GM18867 (cell line): ENCODE data around the gene SCMH1.

Experiments used
- ATAC-seq: cut with Tn5 transposase; IDR thresholded peaks from one replicate; pipeline ENCODE4 v1.9.1; 2021; ENCODE audit warnings: mild to moderate bottlenecking, moderate library complexity; ENCODE audit not compliant: unreplicated experiment

The SCMH1 gene

DNA sequence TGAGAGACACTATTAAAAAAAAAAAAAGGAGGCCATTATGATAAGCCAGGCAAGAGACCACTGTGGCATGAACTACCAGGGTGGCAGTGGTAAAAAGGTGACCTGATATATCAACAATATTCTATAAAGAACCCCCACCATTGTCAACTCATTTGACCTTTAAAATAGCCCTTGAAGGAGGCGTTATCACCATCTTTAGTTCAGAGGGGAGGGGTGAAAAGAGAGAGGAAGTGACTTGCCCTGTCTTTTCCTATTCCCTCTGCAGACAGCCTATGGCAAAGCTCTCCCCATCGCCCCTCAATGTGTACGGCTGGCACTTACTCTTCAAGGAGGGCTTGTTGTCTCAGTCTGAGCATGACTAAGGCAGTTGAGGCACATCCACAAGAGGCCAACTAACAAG is 208.8 kb downstream of the SCMH1 start:
- ATAC-seq: no peak

DNA sequence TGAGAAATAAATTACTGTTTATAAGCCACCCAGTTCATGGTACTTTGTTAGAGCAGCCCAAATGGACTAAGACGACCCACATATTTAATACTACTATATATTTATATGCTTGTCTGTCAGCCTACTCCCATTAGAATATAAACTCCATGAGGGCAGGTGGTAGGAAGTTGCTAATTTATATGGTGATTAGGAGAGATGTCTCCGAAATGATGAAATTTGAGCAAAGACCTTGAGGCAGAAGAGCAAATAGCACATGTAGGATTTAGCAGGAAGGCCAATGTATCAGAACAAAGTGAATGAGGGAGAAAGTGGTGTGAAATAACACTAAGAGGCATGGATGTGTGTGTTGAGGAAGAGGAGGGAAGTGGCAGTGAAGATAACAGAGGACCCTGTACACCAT is 210.0 kb downstream of the SCMH1 start:
- no peak for ATAC-seq

DNA sequence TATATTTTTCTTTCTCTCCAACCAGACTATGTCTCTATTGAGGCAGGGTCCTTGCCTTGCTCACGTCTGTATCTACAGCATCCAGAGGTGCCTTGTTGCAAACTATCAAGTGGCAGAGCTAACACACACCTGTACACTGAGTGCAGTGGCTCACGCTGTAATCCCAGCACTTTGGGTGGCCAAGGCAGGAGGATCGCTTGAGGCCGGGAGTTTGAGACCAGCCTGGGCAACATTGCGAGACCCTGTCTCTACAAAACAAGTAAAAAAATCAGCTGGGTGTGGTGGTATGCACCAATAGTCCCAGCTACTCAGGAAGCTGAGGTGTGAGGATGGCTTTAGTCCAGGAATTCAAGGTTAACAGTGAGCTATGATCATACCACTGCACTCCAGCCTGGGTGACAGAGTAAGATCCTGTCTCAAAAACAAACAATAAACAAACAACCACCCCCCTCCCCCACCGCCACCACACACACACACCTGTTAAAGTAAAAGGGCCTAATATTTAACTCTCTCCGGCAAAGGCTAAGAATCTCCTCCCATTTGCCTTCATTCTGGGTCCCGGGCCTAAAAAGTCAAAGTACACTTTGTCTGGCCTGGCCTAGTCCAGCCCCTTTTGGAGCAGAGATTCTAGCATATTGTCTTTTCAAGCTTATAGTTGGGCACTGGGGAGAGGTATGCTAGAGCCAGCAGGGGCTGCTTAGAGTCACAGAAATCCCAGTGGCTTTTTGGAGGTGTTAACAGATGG is 211.1 kb downstream of the SCMH1 start:
- no peak for ATAC-seq

DNA sequence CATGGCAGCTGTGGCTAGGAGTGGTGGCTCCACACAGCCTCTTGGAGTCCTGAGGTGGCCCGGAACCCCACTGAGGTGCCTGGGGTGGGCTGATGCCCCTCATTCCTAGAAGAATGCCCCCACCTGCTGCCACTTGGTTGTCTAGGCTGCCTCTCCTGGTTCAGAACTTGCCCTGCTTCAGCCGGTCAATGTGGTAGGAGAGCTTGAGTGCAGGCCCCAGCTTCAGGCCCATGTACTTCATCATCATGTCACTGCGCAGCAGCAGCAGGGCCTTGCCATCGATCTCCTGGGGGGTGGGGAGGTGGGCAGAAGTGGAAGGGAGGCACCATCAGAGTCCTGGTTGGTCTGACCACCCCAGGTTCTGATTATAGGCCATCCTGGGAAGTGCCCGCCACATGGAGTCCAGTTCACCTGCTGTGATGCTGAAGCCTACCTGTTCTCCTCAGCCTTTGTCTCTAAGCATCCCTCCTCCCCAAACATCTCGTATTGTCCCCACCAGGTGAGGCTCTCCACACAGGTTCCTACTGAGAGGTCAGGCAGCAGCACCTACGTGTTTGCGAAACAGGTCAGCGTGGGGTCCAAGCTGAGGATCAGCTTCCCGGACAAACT is 214.0 kb downstream of the SCMH1 start:
- no peak for ATAC-seq

DNA sequence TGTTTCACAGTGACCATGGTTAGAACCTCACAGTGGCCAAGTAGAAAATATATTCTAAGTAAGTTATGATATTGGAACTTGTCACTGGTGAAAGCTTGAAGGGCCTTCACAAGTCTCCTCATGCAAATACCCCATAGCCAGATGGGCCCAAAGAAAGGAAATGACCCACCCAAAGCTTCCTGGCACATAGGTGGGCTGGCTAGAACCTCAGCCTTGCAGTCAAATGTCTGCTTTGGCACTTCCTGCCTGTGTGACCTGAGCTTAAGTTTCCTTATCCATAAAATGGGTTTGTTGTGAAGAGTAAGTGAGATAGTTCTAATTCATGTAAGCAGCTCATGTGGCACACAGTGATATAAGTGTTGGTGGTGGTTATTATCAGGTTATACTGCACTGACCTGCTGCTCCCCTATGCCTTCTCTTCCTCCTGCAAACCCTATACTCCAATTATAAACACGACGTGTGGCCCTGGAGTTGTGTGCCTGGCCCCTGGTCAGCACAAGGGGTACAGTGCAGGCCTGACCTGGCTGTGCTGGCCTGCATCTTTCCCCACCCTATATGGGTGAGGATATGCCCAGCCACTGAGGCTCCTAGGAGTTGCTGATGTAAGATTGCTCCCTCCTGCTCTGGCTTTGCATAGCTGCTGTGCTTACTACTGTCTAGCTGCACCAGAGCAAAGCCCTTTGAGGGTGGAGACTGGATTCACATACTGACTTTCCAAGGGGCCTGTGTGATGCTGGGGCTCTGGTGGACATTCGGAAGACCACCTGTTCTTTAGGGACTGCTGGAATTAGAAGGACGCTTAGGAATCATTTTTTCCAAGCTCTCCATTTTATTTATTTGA is 215.9 kb downstream of the SCMH1 start:
- no peak for ATAC-seq

DNA sequence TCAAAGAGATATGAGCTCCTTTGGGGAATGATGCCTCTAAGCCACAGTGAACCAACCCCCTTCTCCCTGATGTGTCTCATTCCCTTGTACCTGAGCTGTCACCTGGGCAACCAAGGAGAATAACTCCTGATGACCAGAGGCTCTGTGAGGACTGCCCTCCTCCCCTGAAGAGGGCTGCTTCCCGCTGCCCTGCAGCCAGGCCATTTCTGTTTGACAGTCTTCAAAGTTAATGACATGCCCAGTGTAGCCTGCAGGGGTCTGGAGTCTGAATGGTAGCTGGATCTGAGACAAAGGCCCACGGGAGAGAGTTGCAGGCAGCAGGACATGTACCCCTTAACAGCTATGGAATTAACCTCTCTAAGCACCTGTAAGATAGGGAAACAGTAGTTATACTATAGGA is 217.2 kb downstream of the SCMH1 start:
- no peak for ATAC-seq

DNA sequence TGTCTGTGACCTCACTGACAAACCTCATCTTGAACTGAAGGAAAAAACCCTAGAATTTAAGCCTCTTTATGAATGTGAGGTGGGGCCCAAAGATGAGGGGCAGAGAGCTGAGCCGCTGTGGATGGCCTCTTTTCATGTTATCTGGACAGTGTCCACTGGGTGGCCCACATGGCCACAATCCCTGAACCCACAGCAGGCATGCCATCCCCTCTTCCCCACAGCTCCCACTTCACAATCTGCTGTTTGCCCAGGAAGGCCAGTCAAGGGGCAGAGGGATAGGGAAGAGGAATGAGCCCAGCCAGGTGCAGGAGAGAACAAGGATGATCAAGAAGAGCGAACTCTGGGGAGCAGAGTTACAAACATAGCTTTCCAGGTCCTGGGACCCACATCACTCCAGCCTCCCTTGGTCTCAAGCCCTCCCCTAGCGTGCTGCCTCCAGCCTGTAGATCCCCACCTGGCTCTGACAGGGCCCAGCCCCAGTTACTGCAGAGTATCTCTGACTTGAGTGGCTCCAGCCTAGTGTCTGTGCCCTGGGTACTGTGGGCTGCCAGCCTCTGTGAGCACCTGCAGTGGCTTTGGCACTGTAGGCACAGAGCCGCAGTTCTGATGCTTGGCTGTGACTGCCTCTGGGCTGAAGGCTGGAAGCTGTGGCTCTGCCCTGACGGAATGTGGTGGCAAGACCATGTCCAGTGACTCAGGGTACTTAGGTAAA is 218.7 kb downstream of the SCMH1 start:
- ATAC-seq: no peak

DNA sequence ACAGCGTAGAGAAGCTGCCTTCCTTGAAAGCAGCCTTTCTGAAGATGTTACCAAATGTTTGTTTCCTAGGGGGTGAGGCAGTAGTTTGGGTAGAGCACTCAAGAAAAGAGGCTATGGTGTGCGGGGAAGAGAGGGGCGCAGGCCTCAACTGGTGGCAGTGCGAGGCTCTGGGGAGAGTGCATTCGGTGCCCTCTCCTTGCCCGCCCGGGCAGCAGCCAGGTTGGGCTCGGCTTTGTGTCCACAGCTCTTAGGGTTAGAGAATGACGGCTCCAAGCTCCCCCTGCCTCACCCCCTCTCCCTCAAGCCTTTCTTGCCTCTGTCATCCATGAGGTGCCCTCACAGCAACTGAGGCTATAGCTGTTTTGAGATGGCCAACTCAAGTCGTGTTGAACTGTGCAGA is 219.7 kb downstream of the SCMH1 start:
- no peak for ATAC-seq

DNA sequence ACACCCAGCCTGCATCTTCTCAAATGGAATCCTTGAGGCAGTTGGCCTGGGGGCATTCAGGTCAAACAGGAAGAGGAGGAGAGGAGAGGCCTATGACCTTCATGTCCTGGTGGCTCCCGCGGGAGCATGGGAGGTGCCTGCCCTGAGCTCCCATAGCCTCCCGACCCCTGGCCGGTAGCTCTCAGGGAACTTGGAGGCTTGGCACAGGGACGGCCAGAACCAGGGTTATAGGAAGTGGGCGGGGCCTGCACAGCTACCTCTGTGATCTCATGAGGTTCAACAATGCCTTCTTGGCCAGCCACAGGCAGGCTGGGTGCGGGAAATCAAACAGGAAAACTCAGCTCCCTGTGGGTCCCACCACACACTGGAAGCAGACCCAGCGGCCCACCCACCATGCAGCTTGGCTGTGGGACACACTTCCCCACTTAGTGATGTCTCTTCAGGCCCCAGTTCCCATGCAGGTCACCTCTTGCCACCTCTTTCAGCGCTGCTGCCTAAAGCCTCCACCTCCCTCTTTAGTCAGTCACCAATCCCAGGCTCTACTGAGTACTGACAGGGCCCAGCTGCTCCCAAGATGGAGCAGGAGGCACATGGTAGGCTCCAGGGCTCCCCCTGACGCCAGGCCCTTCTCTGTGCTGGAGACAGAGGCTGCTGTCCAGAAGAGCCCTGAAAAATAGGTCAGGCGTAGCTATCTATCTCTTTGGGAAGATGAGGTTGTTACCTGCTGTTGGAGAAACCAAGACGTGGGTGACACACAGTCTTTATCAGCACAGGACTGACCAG is 220.4 kb downstream of the SCMH1 start, which contains the start of gene SLFNL1:
SLFNL1 (minus strand) TSS at position 200 of the 783 bp plus-strand sequence. CDS start 1,065 bp downstream, outside the sequence.
- no peak for ATAC-seq

DNA sequence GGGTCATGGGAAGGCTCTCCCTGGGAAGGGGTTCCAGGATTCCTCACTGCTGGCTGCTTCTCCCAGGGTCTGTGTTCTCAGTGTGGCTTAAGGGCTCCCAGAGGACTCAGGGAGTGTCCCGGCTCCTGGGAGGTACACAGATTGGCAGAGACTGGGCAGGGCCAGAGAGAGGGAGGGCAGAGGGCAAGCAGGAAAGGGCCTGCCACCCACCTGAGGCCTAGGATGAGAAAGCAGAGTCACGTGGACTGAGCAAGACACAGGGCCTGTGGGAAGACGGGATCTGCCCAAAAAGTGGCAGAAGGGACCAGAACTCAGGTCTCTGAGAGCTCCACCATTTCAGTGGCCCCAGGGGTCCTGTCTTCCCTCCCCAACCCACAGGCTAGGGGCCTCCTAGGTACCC is 221.5 kb downstream of the SCMH1 start:
- ATAC-seq: no peak

DNA sequence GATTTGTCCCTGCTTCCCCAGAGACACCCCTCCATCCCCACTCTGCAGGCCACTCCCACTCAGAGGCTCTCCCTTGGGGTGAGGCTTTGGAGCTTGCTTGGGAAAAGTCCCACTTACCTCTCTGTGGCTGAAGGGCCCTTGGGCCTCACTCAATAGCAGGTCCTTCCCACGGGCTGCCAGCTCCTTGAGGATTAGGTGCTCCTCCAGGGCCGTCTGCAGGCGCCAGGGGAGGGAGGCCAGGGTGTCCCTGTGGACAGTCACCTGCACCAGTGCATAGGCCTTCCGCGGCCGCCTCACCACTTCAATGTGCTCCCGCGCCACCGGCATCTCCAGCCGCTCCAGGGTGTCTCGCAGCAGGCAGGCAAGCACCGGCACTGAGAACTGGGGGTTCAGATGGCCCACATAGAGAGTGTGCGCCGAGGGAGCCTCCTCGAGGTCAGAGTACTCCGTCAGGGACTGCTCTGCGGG is 222.0 kb downstream of the SCMH1 start:
- ATAC-seq: no peak

DNA sequence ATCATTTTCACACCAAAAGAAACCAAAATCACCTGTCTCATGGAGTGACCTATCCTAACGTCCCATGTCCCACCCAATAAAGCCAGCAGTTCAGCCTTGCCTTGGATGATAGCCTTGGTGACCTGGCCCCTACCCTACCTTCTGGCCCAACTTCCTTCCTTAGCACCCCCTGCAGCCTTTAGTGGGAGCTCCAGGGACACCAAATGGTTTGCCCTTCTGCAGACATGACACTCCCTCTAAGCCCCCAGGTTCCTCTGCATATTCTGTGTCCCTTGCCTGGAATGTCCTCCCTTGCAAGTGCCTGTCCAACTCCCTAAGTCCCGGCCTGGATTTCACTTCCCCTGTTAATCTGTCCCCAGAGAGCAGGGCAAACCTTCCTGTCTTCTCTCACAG is 222.8 kb downstream of the SCMH1 start:
- ATAC-seq: no peak

DNA sequence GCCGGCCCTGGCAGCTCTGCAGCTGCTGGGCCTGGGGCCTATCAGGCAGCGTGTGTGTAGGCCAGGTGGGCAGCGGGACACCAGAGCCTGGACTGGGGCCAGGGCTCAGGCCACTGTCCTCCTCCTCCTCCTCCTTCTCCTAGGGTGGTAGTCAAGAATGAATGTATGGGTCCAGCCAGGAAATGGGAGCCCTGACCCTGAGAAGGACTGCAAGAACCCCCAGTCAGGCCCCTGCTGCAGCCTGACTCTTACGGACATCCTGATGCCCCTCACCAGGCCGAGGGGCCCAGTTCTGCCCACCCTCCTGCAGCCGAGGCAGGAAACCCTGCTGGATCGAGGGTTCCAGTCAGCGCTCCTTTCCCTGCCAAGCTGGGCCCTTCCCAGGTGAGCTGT is 224.1 kb downstream of the SCMH1 start:
- ATAC-seq: no peak

DNA sequence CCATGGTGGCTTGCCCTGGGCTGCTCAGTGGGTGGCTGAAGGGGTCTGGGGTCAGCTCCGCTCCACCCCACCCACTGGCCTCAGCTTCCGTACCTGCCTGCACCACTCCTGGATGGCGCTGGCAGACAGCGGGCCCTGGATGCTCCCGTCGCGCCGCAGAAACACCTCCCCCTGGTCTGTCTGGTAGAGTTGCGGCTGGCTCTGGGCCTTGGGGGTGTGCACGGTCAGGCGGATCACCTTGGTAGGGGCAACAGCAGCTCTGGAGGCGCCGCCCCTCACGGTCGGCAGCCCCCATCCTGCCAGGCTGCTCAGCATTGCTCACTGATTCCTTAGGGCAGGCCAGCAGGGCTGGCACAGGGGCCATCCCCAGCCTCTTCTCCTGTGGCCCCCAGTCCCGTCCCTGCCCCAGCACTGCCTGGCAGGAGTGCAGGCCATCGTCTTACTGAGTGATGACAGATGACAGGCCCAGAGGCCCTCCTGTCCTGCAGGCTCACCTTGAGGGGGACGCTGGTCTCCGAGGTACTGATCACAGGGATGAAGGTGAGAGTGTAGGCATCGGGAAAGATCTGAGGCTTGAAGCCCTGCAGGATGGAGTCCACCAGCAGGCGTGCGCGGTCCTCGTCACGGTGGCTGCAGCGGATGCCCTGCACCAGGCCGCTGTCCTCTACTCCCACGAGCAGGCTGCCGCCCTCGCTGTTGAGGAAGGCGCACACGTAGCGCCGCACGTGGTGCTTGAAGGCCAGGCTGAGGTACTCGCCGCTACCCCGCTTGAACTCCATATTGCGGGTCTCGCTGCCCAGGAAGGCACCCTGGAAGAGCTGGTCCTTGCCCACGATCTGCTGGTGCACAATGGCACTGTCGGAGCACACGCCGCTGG is 224.7 kb downstream of the SCMH1 start:
- no peak for ATAC-seq

DNA sequence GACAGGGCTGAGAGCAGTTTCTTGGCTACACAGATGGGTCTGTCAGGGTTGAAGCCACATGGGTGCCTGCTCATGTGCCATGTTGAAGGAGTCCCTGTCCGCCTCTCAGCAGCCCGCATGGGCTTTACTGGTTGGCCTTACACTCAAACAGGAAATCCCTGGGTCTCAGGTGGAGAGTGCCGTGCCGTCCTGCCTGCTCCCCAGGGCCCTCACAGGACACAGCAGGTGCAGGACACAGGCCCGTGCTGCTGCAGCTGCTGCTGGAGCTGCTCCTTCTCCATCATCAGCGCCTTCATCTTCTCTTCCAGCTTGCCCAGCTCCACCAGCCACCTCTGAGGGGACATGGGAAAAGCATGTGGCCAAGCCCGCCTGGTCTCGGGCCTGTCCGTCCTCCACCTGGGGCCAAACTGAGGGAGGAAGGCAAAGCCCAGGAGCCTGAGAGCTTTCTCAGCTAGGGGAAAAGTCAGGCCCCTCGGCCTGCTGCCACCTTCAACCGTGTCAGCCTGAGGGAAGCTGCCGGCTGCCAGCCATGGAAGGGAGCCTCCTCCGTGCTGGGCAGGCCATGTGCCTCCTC is 226.1 kb downstream of the SCMH1 start:
- no peak for ATAC-seq

DNA sequence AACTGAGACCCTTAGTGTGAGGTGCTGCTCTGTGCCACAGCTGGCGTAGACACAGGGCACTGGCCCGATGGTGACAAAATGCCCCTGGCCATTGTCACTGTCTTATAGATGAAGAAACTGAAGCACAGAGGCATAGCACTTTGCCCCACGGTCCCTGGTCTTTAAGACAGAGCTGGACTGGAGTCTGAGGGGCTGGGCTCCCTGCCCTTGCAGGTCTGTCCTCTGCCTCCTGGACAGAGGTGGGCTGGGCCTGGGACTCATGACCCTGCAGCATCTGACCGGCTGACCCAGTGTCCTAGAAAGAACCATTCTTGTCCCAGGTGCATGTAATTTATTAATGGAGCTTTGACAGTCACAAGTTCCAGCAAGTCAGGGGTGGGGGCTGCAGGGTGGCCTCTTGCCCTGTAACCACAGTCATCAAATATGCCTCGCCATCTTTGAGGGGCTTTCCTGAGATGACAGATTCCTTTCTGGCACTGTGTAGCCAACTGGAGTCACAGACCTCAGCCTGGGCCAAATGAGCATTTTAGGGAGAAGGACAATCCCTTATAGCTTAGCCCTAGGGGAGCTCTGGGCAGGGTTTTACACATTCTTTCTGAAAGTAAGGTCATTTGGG is 226.7 kb downstream of the SCMH1 start:
- no peak for ATAC-seq

DNA sequence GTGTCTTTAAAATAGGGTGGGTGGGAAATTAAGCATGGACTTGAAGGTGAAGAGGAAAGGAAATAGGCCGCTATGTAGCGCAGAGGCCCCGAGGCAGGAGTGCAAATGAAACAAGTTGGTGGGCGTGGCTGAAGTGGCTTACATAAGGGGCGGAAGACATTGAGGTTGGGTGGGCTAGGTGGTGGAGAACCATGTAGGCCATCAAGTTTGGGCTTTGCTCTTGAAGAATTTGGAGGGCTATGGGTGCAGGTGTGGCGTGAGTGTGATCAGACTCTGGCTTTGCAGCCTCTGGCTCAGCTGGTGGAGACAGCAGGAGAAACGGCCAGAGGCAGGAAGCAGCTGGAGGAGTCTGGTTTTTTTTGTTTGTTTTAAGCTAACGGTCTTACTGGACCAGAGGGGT is 227.2 kb downstream of the SCMH1 start:
- ATAC-seq: no peak

DNA sequence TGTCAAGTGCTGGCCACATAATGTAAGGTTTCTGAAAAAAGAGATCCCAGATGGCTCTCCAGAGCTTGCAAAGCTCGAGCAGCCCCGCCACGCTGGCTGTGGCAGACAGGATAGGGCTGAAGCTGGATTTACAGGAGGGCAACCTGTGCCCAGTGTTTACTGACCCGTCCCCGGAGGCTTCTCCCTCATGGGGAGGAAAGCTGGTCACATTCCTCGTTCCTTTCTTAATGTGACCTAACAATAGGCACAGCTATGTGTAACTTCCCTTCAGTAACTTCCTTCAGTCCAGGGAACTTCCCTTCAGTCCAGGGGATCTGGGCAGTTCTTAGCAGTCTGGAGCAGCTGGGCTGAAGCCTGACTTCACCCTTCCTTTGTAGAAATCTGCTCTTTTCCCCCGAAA is 228.3 kb downstream of the SCMH1 start:
- ATAC-seq: no peak

DNA sequence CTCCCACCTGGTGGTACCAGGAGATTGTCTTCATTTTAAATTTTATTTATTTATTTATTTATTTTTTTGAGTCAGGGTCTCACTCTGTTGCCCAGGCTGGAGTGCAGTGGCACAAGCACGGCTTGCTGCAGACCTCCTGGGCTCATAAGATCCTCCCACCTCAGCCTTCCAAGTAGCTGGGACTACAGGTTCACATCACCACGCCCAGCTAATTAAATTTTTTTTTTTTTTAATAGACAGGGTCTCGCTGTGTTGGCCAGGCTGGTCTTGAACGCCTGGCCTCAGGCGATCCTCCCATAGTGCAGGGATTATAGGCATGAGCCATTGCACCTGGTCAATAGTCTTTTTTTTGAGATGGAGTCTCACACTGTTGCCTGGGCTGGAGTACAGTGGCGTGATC is 229.1 kb downstream of the SCMH1 start:
- no peak for ATAC-seq
